GM23338 (cell line): ENCODE results near the gene NRBP1. TPM values are rescaled to one million over a fixed set of nuclear protein-coding genes. Genes with fewer than 3 reads are reported as not detected.

ENCODE experiments used
- ATAC-seq: fragments of 200-7000 bp; cut with Tn5 transposase; 3 replicates; pipeline ENCODE4 v1.9.1; 2020
- DNase-seq: peaks from one replicate; pipeline ENCODE4 v3.0.0-alpha.2; 2015; ENCODE audit warnings: low spot score
- H2AFZ ChIP-seq: fragments of 200-600 bp; sonication (generic); 2 replicates; pipeline ENCODE4 v1.8.0; 2016; ENCODE audit warnings: antibody characterized with exemption, mild to moderate bottlenecking, moderate library complexity
- H3F3A ChIP-seq: fragments of 200-600 bp; sonication (generic); replicated peaks from 2 replicates; pipeline ENCODE4 v1.8.0; 2017; ENCODE audit warnings: antibody characterized with exemption, mixed run types, low read depth
- H3K27ac ChIP-seq: fragments of 200-600 bp; sonication (generic); 2 replicates; pipeline ENCODE4 v1.6.1; 2016; ENCODE audit warnings: low read depth
- H3K27me3 ChIP-seq: fragments of 200-600 bp; sonication (generic); 2 replicates; pipeline ENCODE4 v1.8.0; 2016; ENCODE audit warnings: mild to moderate bottlenecking, mixed run types, moderate library complexity; ENCODE audit not compliant: insufficient read depth
- H3K36me3 ChIP-seq: fragments of 200-600 bp; sonication (generic); 2 replicates; pipeline ENCODE4 v1.8.0; 2016; ENCODE audit warnings: mild to moderate bottlenecking; ENCODE audit not compliant: insufficient read depth
- H3K4me1 ChIP-seq: fragments of 200-600 bp; sonication (generic); 2 replicates; pipeline ENCODE4 v1.8.0; 2016; ENCODE audit warnings: mild to moderate bottlenecking, moderate library complexity; ENCODE audit not compliant: insufficient read depth
- H3K4me2 ChIP-seq: fragments of 200-600 bp; sonication (generic); 2 replicates; pipeline ENCODE4 v1.7.1; 2017; ENCODE audit warnings: mixed run types
- H3K4me3 ChIP-seq: fragments of 200-600 bp; sonication (generic); 2 replicates; pipeline ENCODE4 v1.6.1; 2016; ENCODE audit warnings: mixed run types
- H3K79me2 ChIP-seq: fragments of 200-600 bp; sonication (generic); replicated peaks from 2 replicates; pipeline ENCODE4 v1.8.0; 2017; ENCODE audit warnings: mild to moderate bottlenecking; ENCODE audit not compliant: insufficient read depth
- H3K9me2 ChIP-seq: fragments of 200-600 bp; sonication (generic); 2 replicates; pipeline ENCODE4 v1.8.0; 2017; ENCODE audit not compliant: insufficient read depth
- H4K20me1 ChIP-seq: fragments of 200-600 bp; sonication (generic); replicated peaks from 2 replicates; pipeline ENCODE4 v1.8.0; 2017; ENCODE audit warnings: mild to moderate bottlenecking; ENCODE audit not compliant: insufficient read depth
- H3K27ac Mint-ChIP-seq: 2 replicates; pipeline ENCODE4 v1.8.0; 2020; ENCODE audit warnings: inconsistent platforms, mild to moderate bottlenecking, moderate library complexity, mixed read lengths
- H3K27me3 Mint-ChIP-seq: 3 replicates; pipeline ENCODE4 v1.8.0; 2022; ENCODE audit warnings: low read depth, mild to moderate bottlenecking, moderate library complexity, mixed read lengths, inconsistent platforms; ENCODE audit not compliant: insufficient read depth, poor library complexity
- H3K36me3 Mint-ChIP-seq: 3 replicates; pipeline ENCODE4 v1.8.0; 2021; ENCODE audit warnings: low read depth, mild to moderate bottlenecking, inconsistent platforms, moderate library complexity, mixed read lengths
- H3K4me1 Mint-ChIP-seq: 3 replicates; pipeline ENCODE4 v1.8.0; 2020; ENCODE audit warnings: mild to moderate bottlenecking, inconsistent platforms, mixed read lengths
- H3K4me3 Mint-ChIP-seq: 3 replicates; pipeline ENCODE4 v1.8.0; 2021; ENCODE audit warnings: moderate library complexity, mild to moderate bottlenecking, inconsistent platforms, mixed read lengths
- H3K9me3 Mint-ChIP-seq: 3 replicates; pipeline ENCODE4 v1.8.0; 2020; ENCODE audit warnings: moderate library complexity, mild to moderate bottlenecking, inconsistent platforms, mixed read lengths
- CREB1 ChIP-seq: fragments of 250-450 bp; sonication (Bioruptor Pico); IDR thresholded peaks from 2 replicates; pipeline ENCODE4 v1.5.0; 2020; ENCODE audit warnings: low read depth, mild to moderate bottlenecking, moderate library complexity
- EZH2 ChIP-seq: fragments of 200-600 bp; sonication (generic); IDR thresholded peaks from one replicate; pipeline ENCODE4 v1.8.0; 2017; ENCODE audit warnings: antibody characterized with exemption, mild to moderate bottlenecking, low read depth; ENCODE audit not compliant: unreplicated experiment
- EZH2phosphoT487 ChIP-seq: fragments of 200-600 bp; sonication (generic); IDR thresholded peaks from one replicate; pipeline ENCODE4 v1.8.1; 2018; ENCODE audit warnings: antibody characterized with exemption; ENCODE audit not compliant: unreplicated experiment
- JUNB ChIP-seq: IDR thresholded peaks from one replicate; pipeline ENCODE4 v1.6.1; 2016; ENCODE audit warnings: antibody characterized with exemption; ENCODE audit not compliant: unreplicated experiment
- NANOG ChIP-seq: IDR thresholded peaks from 2 replicates; pipeline ENCODE4 v1.6.1; 2016; ENCODE audit warnings: antibody characterized with exemption, borderline replicate concordance
- POLR2AphosphoS5 ChIP-seq: IDR thresholded peaks from 2 replicates; pipeline ENCODE4 v1.6.1; 2016; ENCODE audit warnings: antibody characterized with exemption, low read depth
- STAT1 ChIP-seq: IDR thresholded peaks from one replicate; pipeline ENCODE4 v1.6.1; 2016; ENCODE audit warnings: antibody characterized with exemption; ENCODE audit not compliant: unreplicated experiment
- ZNF114 ChIP-seq: fragments of 250-450 bp; sonication (Bioruptor Pico); IDR thresholded peaks from 2 replicates; pipeline ENCODE4 v1.5.0; 2020; ENCODE audit warnings: mild to moderate bottlenecking, moderate library complexity
- ZNF331 ChIP-seq: fragments of 250-450 bp; sonication (Bioruptor Pico); IDR thresholded peaks from 2 replicates; pipeline ENCODE4 v1.5.0; 2020; ENCODE audit warnings: low read depth, mild to moderate bottlenecking, moderate library complexity
- polyA plus RNA-seq: library from polyadenylated mRNA; unstranded; fragments of >200 nt; fragmentation: Nextera tagmentation; extraction: Ambion mirVana; gene quantifications from 2 replicates; pipeline ENCODE4 v1.2.1, GENCODE V29; 2016
- total RNA-seq: library from RNA; depleted of rRNA; stranded (reverse); fragments of >200 nt; shearing (Covaris generic); gene quantifications from 2 replicates; pipeline ENCODE4 v1.2.3, GENCODE V29; 2014
- TF ChIP-seq, protein P1 (sequence below): IDR thresholded peaks from one replicate; pipeline ENCODE4 v1.6.1; 2018; ENCODE audit warnings: antibody characterized with exemption; ENCODE audit not compliant: unreplicated experiment
- TF ChIP-seq, protein P2 (sequence below): IDR thresholded peaks from 2 replicates; pipeline ENCODE4 v1.6.1; 2016; ENCODE audit warnings: antibody characterized with exemption
- TF ChIP-seq, protein P3 (sequence below): fragments of 250-450 bp; sonication (Bioruptor Pico); IDR thresholded peaks from 2 replicates; pipeline ENCODE4 v1.5.0; 2020; ENCODE audit warnings: mild to moderate bottlenecking, moderate library complexity
- TF ChIP-seq, protein P4 (sequence below), 2 experiments: fragments of 200-600 bp in 1 of 2; sonication (generic) in 1 of 2; conservative IDR thresholded peaks; 2 replicates each; pipeline versions ENCODE4 v1.5.1 to v1.6.1; 2016 to 2017; ENCODE audit warnings: antibody characterized with exemption in 2 of 2, low read depth in 2 of 2, mild to moderate bottlenecking in 2 of 2, moderate library complexity in 1 of 2

NRBP1 gene
- total and polyA plus RNA-seq, 2 experiments from 2014 or later: 75.0 to 128 TPM

DNA sequence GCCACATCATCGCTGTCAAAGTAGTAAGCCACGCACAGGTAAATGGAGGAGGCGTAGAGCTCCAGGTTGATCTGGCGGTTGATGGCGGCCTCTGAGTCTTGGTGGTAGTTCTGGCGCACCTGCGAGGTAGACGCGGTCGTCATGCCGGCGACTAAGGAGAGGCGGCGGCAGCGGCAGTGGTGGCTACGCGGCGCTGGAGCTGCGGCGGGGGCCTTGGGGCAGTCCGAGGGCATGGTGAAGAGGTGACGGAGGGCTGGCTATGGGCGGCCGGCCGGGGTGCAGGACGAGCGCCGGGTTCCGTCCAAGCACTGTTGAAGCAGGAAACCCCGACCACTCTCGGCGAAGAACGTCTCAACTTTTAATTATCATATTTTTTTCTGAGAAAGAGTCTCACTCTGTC, 35.2 kb upstream of the NRBP1 start:
- peaks cover 100% of the 10 kb centered on the region for H3K79me2 ChIP-seq
- H3K4me1 Mint-ChIP-seq: no peaks in the 10 kb centered on the region
- H3K36me3 ChIP-seq: no peaks in the 10 kb centered on the region; the same call in 1 of the 2 replicates
- H3K9me2 ChIP-seq: no peaks in the 10 kb centered on the region
- no peak overlapping the region for H3K27ac ChIP-seq
- H3K9me3 Mint-ChIP-seq: no peaks in the 10 kb centered on the region
- no peak overlapping the region for H3K4me3 ChIP-seq
- peaks cover 28% of the 10 kb centered on the region for H3K36me3 Mint-ChIP-seq
- DNase-seq: no peak
- H3K4me3 Mint-ChIP-seq: no peak overlapping the region
- H2AFZ ChIP-seq: no peak overlapping the region
- no peak for ATAC-seq
- H4K20me1 ChIP-seq: peaks cover 72% of the 10 kb centered on the region
- H3K27me3 Mint-ChIP-seq: no peaks in the 10 kb centered on the region
- no peak overlapping the region for H3K27ac Mint-ChIP-seq
- no peaks in the 10 kb centered on the region for H3K4me1 ChIP-seq
- TF ChIP-seq, protein P1, sequence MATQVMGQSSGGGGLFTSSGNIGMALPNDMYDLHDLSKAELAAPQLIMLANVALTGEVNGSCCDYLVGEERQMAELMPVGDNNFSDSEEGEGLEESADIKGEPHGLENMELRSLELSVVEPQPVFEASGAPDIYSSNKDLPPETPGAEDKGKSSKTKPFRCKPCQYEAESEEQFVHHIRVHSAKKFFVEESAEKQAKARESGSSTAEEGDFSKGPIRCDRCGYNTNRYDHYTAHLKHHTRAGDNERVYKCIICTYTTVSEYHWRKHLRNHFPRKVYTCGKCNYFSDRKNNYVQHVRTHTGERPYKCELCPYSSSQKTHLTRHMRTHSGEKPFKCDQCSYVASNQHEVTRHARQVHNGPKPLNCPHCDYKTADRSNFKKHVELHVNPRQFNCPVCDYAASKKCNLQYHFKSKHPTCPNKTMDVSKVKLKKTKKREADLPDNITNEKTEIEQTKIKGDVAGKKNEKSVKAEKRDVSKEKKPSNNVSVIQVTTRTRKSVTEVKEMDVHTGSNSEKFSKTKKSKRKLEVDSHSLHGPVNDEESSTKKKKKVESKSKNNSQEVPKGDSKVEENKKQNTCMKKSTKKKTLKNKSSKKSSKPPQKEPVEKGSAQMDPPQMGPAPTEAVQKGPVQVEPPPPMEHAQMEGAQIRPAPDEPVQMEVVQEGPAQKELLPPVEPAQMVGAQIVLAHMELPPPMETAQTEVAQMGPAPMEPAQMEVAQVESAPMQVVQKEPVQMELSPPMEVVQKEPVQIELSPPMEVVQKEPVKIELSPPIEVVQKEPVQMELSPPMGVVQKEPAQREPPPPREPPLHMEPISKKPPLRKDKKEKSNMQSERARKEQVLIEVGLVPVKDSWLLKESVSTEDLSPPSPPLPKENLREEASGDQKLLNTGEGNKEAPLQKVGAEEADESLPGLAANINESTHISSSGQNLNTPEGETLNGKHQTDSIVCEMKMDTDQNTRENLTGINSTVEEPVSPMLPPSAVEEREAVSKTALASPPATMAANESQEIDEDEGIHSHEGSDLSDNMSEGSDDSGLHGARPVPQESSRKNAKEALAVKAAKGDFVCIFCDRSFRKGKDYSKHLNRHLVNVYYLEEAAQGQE: no peak
- TF ChIP-seq JUNB: no peak
- TF ChIP-seq EZH2phosphoT487: no peak
- no peak for TF ChIP-seq ZNF331
- TF ChIP-seq, protein P2, sequence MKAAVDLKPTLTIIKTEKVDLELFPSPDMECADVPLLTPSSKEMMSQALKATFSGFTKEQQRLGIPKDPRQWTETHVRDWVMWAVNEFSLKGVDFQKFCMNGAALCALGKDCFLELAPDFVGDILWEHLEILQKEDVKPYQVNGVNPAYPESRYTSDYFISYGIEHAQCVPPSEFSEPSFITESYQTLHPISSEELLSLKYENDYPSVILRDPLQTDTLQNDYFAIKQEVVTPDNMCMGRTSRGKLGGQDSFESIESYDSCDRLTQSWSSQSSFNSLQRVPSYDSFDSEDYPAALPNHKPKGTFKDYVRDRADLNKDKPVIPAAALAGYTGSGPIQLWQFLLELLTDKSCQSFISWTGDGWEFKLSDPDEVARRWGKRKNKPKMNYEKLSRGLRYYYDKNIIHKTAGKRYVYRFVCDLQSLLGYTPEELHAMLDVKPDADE: no peak
- no peak for TF ChIP-seq CREB1 (CRISPR knock-in tag)
- TF ChIP-seq, protein P3, sequence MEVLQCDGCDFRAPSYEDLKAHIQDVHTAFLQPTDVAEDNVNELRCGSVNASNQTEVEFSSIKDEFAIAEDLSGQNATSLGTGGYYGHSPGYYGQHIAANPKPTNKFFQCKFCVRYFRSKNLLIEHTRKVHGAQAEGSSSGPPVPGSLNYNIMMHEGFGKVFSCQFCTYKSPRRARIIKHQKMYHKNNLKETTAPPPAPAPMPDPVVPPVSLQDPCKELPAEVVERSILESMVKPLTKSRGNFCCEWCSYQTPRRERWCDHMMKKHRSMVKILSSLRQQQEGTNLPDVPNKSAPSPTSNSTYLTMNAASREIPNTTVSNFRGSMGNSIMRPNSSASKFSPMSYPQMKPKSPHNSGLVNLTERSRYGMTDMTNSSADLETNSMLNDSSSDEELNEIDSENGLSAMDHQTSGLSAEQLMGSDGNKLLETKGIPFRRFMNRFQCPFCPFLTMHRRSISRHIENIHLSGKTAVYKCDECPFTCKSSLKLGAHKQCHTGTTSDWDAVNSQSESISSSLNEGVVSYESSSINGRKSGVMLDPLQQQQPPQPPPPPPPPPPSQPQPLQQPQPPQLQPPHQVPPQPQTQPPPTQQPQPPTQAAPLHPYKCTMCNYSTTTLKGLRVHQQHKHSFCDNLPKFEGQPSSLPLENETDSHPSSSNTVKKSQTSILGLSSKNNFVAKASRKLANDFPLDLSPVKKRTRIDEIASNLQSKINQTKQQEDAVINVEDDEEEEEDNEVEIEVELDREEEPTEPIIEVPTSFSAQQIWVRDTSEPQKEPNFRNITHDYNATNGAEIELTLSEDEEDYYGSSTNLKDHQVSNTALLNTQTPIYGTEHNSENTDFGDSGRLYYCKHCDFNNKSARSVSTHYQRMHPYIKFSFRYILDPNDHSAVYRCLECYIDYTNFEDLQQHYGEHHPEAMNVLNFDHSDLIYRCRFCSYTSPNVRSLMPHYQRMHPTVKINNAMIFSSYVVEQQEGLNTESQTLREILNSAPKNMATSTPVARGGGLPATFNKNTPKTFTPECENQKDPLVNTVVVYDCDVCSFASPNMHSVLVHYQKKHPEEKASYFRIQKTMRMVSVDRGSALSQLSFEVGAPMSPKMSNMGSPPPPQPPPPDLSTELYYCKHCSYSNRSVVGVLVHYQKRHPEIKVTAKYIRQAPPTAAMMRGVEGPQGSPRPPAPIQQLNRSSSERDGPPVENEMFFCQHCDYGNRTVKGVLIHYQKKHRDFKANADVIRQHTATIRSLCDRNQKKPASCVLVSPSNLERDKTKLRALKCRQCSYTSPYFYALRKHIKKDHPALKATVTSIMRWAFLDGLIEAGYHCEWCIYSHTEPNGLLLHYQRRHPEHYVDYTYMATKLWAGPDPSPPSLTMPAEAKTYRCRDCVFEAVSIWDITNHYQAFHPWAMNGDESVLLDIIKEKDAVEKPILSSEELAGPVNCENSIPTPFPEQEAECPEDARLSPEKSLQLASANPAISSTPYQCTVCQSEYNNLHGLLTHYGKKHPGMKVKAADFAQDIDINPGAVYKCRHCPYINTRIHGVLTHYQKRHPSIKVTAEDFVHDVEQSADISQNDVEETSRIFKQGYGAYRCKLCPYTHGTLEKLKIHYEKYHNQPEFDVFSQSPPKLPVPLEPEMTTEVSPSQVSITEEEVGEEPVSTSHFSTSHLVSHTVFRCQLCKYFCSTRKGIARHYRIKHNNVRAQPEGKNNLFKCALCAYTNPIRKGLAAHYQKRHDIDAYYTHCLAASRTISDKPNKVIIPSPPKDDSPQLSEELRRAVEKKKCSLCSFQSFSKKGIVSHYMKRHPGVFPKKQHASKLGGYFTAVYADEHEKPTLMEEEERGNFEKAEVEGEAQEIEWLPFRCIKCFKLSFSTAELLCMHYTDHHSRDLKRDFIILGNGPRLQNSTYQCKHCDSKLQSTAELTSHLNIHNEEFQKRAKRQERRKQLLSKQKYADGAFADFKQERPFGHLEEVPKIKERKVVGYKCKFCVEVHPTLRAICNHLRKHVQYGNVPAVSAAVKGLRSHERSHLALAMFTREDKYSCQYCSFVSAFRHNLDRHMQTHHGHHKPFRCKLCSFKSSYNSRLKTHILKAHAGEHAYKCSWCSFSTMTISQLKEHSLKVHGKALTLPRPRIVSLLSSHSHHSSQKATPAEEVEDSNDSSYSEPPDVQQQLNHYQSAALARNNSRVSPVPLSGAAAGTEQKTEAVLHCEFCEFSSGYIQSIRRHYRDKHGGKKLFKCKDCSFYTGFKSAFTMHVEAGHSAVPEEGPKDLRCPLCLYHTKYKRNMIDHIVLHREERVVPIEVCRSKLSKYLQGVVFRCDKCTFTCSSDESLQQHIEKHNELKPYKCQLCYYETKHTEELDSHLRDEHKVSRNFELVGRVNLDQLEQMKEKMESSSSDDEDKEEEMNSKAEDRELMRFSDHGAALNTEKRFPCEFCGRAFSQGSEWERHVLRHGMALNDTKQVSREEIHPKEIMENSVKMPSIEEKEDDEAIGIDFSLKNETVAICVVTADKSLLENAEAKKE: no peak
- no peak for TF ChIP-seq ZNF114 (CRISPR knock-in tag)
- TF ChIP-seq EZH2: no peak
- TF ChIP-seq STAT1: no peak
- TF ChIP-seq POLR2AphosphoS5: no peak
- TF ChIP-seq NANOG: no peak
- TF ChIP-seq, protein P4, sequence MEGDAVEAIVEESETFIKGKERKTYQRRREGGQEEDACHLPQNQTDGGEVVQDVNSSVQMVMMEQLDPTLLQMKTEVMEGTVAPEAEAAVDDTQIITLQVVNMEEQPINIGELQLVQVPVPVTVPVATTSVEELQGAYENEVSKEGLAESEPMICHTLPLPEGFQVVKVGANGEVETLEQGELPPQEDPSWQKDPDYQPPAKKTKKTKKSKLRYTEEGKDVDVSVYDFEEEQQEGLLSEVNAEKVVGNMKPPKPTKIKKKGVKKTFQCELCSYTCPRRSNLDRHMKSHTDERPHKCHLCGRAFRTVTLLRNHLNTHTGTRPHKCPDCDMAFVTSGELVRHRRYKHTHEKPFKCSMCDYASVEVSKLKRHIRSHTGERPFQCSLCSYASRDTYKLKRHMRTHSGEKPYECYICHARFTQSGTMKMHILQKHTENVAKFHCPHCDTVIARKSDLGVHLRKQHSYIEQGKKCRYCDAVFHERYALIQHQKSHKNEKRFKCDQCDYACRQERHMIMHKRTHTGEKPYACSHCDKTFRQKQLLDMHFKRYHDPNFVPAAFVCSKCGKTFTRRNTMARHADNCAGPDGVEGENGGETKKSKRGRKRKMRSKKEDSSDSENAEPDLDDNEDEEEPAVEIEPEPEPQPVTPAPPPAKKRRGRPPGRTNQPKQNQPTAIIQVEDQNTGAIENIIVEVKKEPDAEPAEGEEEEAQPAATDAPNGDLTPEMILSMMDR (conservative IDR thresholded peaks at IDR 0.05; ENCODE audit: low read depth in 2 of 2): no peak
- no peaks in the 10 kb centered on the region for H3K27me3 ChIP-seq
- no peak overlapping the region for H3K4me2 ChIP-seq
- no peaks in the 10 kb centered on the region; the same call in 1 of the 2 replicates for H3F3A ChIP-seq
